Measurements from ENCODE around the gene BHMT2. TPM values are rescaled to one million over a fixed set of nuclear protein-coding genes. Genes with fewer than 3 reads are reported as not detected.

BHMT2 gene
- total RNA-seq, 1 donor from 2014 or later, result not detected

- no peak for DNase-seq
- POLR2A ChIA-PET, result no interaction called here
- no peak for TF ChIP-seq CTCF (IDR thresholded peaks at IDR 0.05)
- intact Hi-C loops (cut with micrococcal nuclease), result no loop called here
- Mint-ChIP-seq H3K36me3 (ENCODE audit: low read depth) (no peaks in the 10 kb centered on the region), H3K4me1 (no peaks in the 10 kb centered on the region), H3K27me3 (peaks cover 21% of the 10 kb centered on the region), H3K27ac (no peak overlapping the region), H3K4me3 (no peak overlapping the region), H3K9me3 (peaks cover 3% of the 10 kb centered on the region)
- CTCF ChIA-PET, result no interaction called here
- ATAC-seq (ENCODE audit: low read depth), result no peak
Observed at GRCh38 chr5:79047199-79047598, 22.4 kb upstream of the BHMT2 start.

DNA sequence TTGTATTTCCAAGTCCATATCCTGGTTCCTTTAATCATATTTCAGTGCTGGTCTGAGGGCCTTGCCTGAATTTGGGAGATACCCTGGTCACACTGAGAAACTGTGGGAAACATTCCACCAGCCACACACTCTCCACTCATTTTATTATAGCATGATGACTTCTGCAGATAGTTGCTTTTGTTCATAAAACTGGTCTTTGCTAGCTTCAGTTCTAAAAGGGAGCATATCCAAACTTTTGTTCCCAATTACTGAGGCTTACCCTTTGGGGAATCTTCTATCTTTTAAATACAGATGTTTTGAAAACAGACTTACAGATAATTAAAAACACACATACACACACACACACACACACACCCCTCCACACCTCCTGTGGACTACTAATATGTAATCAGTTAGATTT, 21.1 kb upstream of the BHMT2 start:
- ATAC-seq (ENCODE audit: low read depth) (no peak), DNase-seq (no peak)
- H3K9me3 Mint-ChIP-seq, result peaks cover 5% of the 10 kb centered on the region
- TF ChIP-seq CTCF (IDR thresholded peaks at IDR 0.05), result no peak
- H3K27me3 Mint-ChIP-seq, result peaks cover 21% of the 10 kb centered on the region
- H3K36me3 Mint-ChIP-seq (ENCODE audit: low read depth), result no peaks in the 10 kb centered on the region
- H3K27ac Mint-ChIP-seq, result no peak overlapping the region
- intact Hi-C loops (cut with micrococcal nuclease), result no loop called here
- H3K4me3 Mint-ChIP-seq, result no peak overlapping the region
- no peaks in the 10 kb centered on the region for H3K4me1 Mint-ChIP-seq
- CTCF ChIA-PET, result interaction anchor here (0.7 kb wide), 1 partner anchor 23 kb away, joined by 3 read pairs; no protein-coding TSS in a partner anchor
- POLR2A ChIA-PET, result no interaction called here

DNA sequence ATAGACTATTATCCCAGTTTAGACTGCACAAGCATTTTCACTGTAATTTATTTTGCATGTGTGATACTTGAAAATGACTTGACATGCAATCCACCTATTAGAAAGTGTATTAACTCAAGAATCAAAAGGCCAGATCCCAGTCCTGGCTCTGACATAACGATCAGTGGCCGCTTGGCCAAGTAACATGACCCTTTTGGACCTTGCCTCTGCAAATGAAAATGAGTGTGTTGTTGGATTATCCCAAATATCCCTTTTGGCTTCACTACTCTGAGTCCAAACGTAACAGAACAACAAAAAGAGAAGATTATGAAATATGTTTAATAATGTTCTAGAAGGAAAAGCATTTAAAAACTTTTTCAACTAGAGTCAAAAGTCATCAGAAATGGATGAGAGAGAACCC, 19.1 kb upstream of the BHMT2 start:
- peaks cover 19% of the 10 kb centered on the region for H3K27me3 Mint-ChIP-seq
- intact Hi-C loops (cut with micrococcal nuclease), result no loop called here
- POLR2A ChIA-PET, result no interaction called here
- TF ChIP-seq CTCF (IDR thresholded peaks at IDR 0.05), result no peak
- H3K4me1 Mint-ChIP-seq, result no peaks in the 10 kb centered on the region
- ATAC-seq (ENCODE audit: low read depth) (no peak), DNase-seq (no peak)
- CTCF ChIA-PET, result no interaction called here
- H3K9me3 Mint-ChIP-seq, result peaks cover 5% of the 10 kb centered on the region
- H3K27ac Mint-ChIP-seq, result no peak overlapping the region
- H3K4me3 Mint-ChIP-seq, result no peak overlapping the region
- H3K36me3 Mint-ChIP-seq (ENCODE audit: low read depth), result no peaks in the 10 kb centered on the region

DNA sequence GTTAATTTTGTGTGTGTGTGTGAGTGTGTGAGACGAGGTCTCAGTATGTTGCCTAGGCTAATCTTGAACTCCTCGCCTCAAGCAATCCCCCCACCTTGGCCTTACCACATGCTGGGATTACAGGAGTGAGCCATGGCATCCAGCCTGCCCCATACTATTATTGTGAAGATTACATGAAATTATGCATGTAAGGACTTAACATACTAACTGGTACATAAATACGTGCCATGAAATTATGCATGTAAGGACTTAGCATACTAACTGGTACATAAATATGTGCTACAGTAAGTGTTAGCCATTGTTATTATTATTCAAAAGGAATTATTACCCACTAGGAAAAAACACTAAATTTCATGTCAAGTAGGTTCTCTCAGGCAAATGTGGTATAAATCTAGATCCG, 16.2 kb upstream of the BHMT2 start:
- POLR2A ChIA-PET, result no interaction called here
- no peaks in the 10 kb centered on the region for H3K36me3 Mint-ChIP-seq (ENCODE audit: low read depth)
- no peak for TF ChIP-seq CTCF (IDR thresholded peaks at IDR 0.05)
- no peak overlapping the region for H3K4me3 Mint-ChIP-seq
- ATAC-seq (ENCODE audit: low read depth) (no peak), DNase-seq (no peak)
- CTCF ChIA-PET, result no interaction called here
- intact Hi-C loops (cut with micrococcal nuclease), result no loop called here
- H3K27ac Mint-ChIP-seq, result no peak overlapping the region
- H3K9me3 Mint-ChIP-seq, result peaks cover 5% of the 10 kb centered on the region
- no peaks in the 10 kb centered on the region for H3K4me1 Mint-ChIP-seq
- peaks cover 13% of the 10 kb centered on the region for H3K27me3 Mint-ChIP-seq

DNA sequence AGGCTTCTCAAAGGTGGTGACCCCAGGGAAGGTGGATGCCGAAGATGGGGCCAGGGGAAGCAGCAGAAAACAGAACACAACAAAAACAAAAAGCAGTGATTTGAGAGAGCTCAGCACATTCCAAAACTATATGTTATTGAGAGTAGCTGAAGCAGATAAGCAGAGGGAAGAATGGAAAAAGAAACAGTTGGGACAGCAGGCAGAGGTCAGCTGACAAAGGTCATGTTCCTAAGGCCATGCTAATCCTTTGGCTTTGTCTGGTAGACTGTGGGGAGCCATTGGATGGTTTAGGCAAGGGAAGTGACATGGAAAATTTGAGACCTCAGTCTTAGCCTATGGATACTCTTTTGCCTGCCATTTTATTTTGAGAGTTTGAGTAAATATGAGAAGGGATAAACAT, 14.6 kb upstream of the BHMT2 start:
- Mint-ChIP-seq H3K27me3 (peaks cover 12% of the 10 kb centered on the region), H3K36me3 (ENCODE audit: low read depth) (no peaks in the 10 kb centered on the region), H3K27ac (no peak overlapping the region), H3K4me3 (no peak overlapping the region), H3K9me3 (peaks cover 5% of the 10 kb centered on the region), H3K4me1 (no peaks in the 10 kb centered on the region)
- CTCF ChIA-PET, result interaction anchor here (0.5 kb wide), 1 partner anchor 142 kb away, joined by 3 read pairs; no protein-coding TSS in a partner anchor
- TF ChIP-seq CTCF (IDR thresholded peaks at IDR 0.05), result no peak
- no peak for DNase-seq
- POLR2A ChIA-PET, result no interaction called here
- no peak for ATAC-seq (ENCODE audit: low read depth)
- intact Hi-C loops (cut with micrococcal nuclease), result no loop called here

Measured in activated B cell treated with CpG ODN at 0.5 μM for 24 hours (primary cell).